MM.1S (cell line): Measurements from ENCODE around the gene PRKCH.

Experiments used
- CTCF ChIP-seq: fragments of 300-600 bp; sonication (generic); IDR thresholded peaks from 2 replicates; pipeline ENCODE4 v1.5.1; 2016; ENCODE audit warnings: antibody characterized with exemption, low read length, mixed read lengths
- EZH2 ChIP-seq: fragments of 300-600 bp; sonication (generic); optimal IDR thresholded peaks from 2 replicates; pipeline ENCODE3; 2017; ENCODE audit warnings: low read depth, mild to moderate bottlenecking, antibody characterized with exemption, low read length, mixed read lengths

- TF ChIP-seq CTCF: no peak
- no peak for TF ChIP-seq EZH2
These were observed 235.9 kb downstream of the PRKCH start for GRCh38 chr14:61557262-61557661.
